Left forelimb (tissue), 1 donor: ENCODE results near the gene SGSM2.
A peak's percentile ranks its signal among the peaks of the same experiment; 100 is the strongest.

Experiments
- DNase-seq: peaks from one replicate; pipeline ENCODE4 v3.0.0-alpha.2; 2018; ENCODE audit warnings: low spot score

SGSM2 gene

GRCh38 chr17:2336215-2336851 is 968 bp upstream of the SGSM2 start, which contains the start of gene TSR1:
Gene TSR1, minus strand, starts transcription at chr17:2336457. Its CDS starts 30 bp downstream, at chr17:2336427.
- peak; percentile 92 for DNase-seq

DNA sequence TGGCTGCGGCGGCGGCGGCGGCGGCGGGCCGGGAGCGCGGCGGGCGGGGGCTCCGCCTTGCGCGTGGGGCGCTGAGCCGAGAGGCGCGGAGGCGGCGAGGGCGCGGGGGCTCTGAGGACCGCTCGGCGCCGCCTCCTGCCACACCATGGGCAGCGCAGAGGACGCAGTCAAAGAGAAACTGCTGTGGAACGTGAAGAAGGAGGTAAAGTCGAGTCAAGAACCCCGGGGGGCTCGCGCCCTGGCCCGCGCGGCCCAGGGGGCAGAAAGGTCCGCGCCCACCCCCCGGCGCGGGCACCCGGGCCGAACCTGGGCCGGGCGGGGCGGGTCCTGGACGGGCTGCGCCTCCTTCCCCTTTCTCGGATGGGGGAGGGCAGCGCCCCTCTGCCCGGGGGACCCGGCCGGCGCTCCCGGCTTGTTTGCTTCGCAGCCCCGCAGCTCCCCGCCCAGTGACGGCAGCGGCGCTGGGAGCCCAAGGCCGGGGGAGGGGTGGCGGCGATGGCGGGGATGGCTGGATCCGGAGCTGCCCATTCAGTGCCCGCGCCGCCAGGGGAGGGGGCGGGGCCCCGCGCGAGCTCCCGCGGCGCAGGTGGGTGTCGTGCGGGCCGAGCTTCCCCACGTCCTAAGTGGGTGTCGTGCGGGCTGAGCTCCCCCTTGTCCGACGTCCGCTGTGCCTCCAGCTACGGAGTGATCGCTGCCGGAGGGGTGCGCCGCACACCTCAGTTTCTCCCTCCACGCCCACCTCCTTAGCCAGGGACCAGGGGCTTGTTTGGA is 428 bp downstream of the SGSM2 start:
- DNase-seq = peak; percentile 71

DNA sequence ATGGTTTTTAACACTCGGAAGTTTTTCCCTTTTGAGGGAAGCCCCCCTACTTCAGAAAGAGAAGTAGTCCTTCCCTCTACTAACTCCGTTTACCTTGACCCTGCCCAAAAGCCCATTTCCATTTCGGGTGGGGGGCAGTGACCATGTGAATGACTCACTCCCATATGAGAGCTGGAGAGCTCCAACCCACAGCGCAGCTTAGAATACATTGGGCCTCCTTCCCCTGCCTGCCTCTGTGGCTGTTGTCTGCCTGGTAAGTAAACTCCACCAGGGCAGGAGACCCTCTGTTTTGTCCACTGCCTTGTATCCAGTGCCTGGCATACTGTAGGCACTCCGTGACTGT is 985 bp downstream of the SGSM2 start:
- DNase-seq = no peak

DNA sequence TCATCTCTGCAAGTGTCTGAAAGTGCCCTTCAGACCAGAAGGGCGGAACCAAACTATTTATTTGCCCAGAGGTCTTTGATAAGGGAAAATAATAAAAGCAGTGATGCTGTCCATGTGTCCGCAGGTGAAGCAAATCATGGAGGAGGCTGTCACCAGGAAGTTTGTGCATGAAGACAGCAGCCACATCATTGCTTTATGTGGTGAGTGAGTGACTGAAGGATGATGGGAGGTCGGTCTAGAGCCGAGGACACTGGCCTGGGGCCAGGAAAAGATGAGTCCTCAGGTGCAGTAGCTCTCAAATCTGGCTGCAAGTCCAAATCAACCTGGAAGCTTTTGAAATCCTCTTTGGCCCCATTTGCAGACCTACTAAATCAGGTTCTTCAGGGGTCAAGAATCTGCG is 6.1 kb downstream of the SGSM2 start:
- no peak for DNase-seq

DNA sequence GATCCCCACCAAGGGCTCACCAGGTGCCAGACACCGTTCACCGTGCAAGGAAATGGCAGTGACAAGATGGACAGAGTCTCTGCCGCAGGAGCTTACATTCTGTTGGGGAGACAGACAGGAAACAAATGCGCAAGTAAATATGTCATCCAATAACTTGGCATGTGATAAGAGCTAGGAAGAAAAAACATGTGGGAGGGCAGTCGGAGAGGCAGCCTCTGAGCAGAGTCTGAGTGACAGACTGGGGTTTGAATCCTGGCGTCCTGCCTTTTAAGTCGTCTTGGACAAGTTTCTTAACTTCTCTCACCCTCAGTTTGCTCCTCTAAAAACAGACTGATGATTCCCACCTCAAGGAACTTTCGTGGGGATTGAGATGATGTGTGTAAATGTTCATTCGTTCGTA is 7.2 kb downstream of the SGSM2 start:
- DNase-seq = no peak

GRCh38 chr17:2346475-2346874 is 9.2 kb downstream of the SGSM2 start:
- DNase-seq = no peak

GRCh38 chr17:2347805-2348685 is 10.7 kb downstream of the SGSM2 start:
- no peak for DNase-seq

GRCh38 chr17:2351269-2351668 is 14.0 kb downstream of the SGSM2 start:
- no peak for DNase-seq

DNA sequence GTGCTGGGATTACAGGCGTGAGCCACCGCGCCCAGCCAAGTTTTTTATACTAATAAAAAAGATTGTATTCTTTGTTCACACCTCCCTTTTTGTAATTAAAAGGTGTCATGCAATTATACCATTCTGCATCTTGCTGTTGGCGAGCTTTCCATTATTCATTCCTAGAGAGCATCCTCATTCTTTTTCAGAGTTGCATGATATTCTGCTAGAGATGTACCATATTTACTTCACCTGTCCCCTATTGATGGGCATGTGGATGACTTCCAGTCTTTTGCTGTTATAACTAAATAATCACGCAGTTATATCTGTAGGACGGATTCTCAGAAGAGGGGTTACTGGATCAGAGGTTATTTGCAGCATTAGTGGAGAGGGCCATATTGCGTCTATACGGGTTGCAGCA is 17.0 kb downstream of the SGSM2 start:
- no peak for DNase-seq

- no peak for DNase-seq
Observed at GRCh38 chr17:2357237-2357636, 19.9 kb downstream of the SGSM2 start.

GRCh38 chr17:2357931-2358434 is 20.7 kb downstream of the SGSM2 start:
- no peak for DNase-seq

DNA sequence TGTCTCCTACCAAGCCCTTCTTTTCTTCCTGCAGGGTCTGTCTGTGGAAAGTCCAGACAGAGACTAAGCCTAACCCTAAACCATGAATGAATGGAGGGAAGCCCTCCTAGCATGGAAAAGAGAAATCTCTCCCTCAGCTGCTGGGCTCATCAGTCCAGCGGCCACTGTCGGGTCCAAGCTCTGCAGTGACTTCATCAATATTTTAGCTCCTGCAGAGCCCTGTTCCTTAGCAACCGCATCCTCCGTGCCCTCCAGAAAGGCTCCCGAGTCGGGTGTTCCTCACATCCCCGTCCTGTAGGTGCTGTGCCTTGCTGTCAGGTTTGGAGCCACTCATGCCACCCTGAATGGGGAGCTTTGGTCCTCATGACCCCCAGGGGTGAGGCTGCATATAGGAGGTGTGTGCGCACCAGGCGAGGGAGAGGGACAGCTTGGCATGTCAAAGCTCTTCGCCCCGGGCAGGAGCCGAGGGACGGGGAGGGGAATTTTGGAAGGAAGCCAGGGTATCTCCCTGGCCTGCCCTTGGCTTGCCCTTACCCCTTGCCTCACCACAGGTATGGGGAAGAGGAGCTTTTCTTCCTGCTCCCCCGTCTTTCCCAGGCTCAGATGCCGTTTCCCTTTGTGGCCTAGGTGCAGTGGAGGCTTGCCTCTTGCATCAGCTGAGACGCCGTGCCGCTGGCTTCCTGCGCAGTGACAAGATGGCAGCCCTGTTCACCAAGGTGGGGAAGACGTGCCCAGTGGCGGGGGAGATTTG is 23.9 kb downstream of the SGSM2 start:
- no peak for DNase-seq

DNA sequence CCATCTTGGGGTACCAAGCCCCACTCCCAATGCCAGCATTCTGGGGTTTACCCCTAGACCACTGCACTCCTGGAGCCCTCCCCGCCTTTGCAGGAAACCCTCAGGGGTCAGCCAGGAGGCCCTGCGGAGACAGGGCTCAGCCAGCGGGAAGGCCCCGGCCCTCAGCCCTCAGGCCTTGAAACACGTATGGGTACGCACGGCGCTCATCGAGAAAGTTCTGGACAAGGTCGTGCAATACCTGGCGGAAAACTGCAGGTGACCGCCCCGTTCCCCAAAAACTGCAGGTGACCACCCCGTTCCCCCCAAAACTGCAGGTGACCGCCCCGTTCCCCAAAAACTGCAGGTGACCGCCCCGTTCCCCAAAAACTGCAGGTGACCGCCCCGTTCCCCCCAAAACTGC is 24.7 kb downstream of the SGSM2 start:
- DNase-seq = no peak

GRCh38 chr17:2362416-2362815 is 25.1 kb downstream of the SGSM2 start:
- DNase-seq = no peak

DNA sequence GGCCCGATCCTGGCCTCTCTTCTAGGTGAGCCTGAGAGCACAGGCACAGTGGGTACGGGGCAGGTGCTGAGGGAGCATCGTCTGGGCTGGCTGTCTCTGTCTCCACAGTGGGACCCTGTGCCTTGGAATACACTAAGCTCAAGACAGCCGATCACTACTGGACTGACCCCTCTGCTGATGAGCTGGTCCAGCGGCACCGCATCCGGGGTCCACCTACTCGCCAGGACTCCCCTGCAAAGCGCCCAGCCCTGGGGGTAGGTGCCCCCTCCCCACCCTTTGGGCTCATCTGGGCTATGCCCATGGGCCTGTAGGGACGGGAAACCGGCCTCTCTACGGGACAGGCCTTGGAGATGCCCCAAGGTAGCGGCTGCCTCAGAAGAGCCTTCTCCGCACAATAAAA is 25.6 kb downstream of the SGSM2 start:
- no peak for DNase-seq

- DNase-seq = no peak
Observed at GRCh38 chr17:2363318-2363717, 26.0 kb downstream of the SGSM2 start.

DNA sequence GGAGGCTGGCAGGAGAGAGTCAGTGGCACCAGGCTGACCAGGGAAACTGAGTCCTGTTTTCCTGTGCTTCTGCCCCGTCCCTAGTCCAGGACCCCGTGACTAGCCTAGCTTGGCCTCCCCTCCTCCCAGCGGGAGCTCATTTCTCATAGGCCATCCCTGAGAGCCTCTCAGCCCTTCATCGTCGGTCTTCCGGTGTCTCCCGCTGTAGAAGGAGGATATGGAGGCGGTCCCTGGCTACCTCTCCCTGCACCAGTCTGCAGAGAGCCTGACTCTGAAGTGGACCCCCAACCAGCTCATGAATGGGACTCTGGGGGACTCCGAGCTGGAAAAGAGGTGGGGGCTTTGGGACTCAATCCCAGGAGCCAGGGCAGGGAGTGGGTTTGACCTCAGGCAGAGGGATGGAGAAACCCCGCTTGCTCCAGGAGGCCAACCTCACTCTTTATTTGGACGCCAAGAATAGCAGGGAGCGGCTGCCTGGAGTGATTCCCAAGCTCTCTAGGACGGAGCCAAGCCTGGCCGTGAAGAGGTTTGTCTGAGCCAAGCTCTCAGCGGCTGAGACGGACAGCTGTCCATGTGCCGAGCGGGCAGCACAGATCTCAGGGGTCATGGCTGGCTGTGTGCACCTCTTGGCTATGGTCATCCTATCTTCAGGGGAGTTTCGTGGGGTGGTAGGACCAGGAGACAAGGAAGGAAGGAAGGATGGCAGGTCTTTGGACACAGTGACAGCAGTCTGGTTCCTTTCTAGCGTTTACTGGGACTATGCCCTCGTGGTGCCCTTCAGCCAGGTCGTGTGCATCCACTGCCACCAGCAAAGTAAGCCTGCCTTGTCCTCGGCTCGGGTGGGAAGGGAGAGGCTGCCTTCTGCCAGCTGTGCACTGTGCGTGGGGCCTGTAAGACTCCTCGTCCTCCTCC is 26.8 kb downstream of the SGSM2 start:
- no peak for DNase-seq

DNA sequence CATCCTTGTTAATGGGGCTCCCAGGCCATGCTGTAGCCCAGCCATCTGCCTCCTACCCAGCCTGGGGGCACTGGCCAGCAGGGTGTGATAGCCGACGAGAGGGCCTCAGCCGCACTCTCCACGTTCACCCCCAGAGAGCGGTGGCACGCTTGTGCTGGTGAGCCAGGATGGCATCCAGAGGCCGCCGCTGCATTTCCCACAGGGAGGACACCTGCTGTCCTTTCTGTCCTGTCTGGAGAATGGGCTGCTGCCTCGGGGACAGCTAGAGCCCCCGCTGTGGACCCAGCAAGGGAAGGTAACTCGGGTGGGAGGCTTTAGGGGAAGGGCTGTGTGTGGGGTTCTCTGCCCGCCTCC is 27.4 kb downstream of the SGSM2 start:
- no peak for DNase-seq

- no peak for DNase-seq
Observed at GRCh38 chr17:2365132-2365531, 27.8 kb downstream of the SGSM2 start.

- DNase-seq = no peak
Observed at GRCh38 chr17:2366747-2367494, 29.6 kb downstream of the SGSM2 start.
